Measurements from ENCODE around the gene GLO1. TPM values are rescaled to one million over a fixed set of nuclear protein-coding genes. Genes with fewer than 3 reads are reported as not detected.

Gene GLO1
- total RNA-seq, 4 donors from 2014 or later, result 43.5 to 124 (median 80.7) TPM

DNA sequence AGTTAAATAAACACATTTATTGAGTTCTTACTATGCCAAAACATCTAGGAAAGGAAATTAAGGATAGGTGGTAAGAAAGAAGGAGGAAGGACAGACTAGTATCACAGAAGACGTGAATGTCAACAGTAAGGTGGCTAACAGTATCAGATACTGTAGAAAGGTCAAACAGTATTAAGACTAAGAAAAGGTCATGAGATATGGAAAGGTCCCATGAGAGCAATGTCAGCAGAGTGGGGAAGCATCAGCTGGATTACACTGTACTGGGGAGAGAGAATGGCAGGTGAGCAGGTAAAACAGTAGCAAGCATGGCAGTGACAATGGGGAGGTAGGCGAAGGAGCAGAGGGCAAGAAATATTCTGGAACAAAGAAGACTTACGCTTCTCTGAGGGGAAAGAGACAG, 18.0 kb downstream of the GLO1 start:
- no peak for DNase-seq (ENCODE audit: low spot score in 2 of 2)
- no peaks in the 10 kb centered on the region for H3K9me3 ChIP-seq
- no peaks in the 10 kb centered on the region for H3K4me1 ChIP-seq
- WGBS, result 96% methylated on average over 3 of the region's 3 CpGs
- H3K27me3 ChIP-seq, result no peaks in the 10 kb centered on the region
- H3K4me3 ChIP-seq, result no peak overlapping the region
- TF ChIP-seq EP300 (IDR thresholded peaks at IDR 0.05) (no peak), POLR2A (IDR thresholded peaks at IDR 0.05) (no peak), POLR2AphosphoS5 (IDR thresholded peaks at IDR 0.05) (no peak)
- TF ChIP-seq, protein P1, sequence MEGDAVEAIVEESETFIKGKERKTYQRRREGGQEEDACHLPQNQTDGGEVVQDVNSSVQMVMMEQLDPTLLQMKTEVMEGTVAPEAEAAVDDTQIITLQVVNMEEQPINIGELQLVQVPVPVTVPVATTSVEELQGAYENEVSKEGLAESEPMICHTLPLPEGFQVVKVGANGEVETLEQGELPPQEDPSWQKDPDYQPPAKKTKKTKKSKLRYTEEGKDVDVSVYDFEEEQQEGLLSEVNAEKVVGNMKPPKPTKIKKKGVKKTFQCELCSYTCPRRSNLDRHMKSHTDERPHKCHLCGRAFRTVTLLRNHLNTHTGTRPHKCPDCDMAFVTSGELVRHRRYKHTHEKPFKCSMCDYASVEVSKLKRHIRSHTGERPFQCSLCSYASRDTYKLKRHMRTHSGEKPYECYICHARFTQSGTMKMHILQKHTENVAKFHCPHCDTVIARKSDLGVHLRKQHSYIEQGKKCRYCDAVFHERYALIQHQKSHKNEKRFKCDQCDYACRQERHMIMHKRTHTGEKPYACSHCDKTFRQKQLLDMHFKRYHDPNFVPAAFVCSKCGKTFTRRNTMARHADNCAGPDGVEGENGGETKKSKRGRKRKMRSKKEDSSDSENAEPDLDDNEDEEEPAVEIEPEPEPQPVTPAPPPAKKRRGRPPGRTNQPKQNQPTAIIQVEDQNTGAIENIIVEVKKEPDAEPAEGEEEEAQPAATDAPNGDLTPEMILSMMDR (IDR thresholded peaks at IDR 0.05), result no peak
- H3K27ac ChIP-seq, result no peak overlapping the region
- H3K36me3 ChIP-seq, result peaks cover 39% of the 10 kb centered on the region

DNA sequence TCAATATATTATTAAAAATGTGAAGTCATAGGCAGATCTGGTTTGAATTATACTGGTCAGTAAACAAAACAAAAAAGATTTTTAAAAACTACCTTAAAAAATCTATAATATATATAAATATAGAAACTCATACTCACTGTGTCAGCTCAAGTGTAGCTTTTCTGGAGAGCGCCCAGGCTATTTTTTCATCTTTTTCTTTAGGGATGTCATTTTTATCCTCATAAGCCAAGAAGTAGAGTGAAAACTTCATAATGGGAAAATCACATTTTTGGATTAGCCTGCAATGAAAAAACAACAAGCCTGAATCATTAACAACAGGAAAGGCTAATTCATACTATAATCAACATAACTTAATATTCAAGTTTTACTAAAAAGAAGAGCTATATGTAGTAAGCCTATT, 18.7 kb downstream of the GLO1 start:
- H3K27ac ChIP-seq, result no peak overlapping the region
- H3K4me3 ChIP-seq, result no peak overlapping the region
- TF ChIP-seq, protein P1 (IDR thresholded peaks at IDR 0.05), result no peak
- no peak for TF ChIP-seq POLR2A (IDR thresholded peaks at IDR 0.05)
- TF ChIP-seq POLR2AphosphoS5 (IDR thresholded peaks at IDR 0.05), result no peak
- H3K36me3 ChIP-seq, result peaks cover 42% of the 10 kb centered on the region
- no peaks in the 10 kb centered on the region for H3K27me3 ChIP-seq
- 96% methylated on average over 1 of the region's 1 CpG for WGBS
- no peaks in the 10 kb centered on the region for H3K4me1 ChIP-seq
- no peaks in the 10 kb centered on the region for H3K9me3 ChIP-seq
- DNase-seq (ENCODE audit: low spot score in 2 of 2), result no peak

DNA sequence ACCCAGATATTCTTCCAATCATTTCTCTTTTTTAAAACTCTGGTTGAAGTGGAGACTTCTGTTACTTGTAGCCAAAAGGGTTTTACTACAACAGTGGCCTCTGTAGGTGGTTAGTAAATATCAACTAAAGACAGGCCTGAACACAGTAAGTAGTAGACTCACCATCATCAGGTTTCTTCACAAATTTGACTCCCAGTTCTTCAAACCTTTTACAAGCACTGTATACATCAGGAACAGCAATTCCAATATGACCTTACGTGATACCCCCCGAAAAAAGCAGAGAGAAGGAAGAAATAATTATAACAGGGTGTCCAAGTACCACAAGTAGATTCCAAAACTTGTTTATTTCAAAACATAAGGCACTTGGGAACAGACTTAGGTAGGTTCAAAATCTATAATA, 21.1 kb downstream of the GLO1 start:
- no peaks in the 10 kb centered on the region for H3K9me3 ChIP-seq
- no peak overlapping the region for H3K4me3 ChIP-seq
- WGBS, result 98% methylated on average over 2 of the region's 2 CpGs
- H3K36me3 ChIP-seq, result peaks cover 50% of the 10 kb centered on the region
- TF ChIP-seq POLR2AphosphoS5 (IDR thresholded peaks at IDR 0.05), result no peak
- TF ChIP-seq EP300 (IDR thresholded peaks at IDR 0.05), result no peak
- TF ChIP-seq POLR2A (IDR thresholded peaks at IDR 0.05), result no peak
- TF ChIP-seq, protein P1 (IDR thresholded peaks at IDR 0.05), result no peak
- no peak overlapping the region for H3K27ac ChIP-seq
- no peaks in the 10 kb centered on the region for H3K27me3 ChIP-seq
- no peaks in the 10 kb centered on the region for H3K4me1 ChIP-seq
- DNase-seq (ENCODE audit: low spot score in 2 of 2), result no peak

DNA sequence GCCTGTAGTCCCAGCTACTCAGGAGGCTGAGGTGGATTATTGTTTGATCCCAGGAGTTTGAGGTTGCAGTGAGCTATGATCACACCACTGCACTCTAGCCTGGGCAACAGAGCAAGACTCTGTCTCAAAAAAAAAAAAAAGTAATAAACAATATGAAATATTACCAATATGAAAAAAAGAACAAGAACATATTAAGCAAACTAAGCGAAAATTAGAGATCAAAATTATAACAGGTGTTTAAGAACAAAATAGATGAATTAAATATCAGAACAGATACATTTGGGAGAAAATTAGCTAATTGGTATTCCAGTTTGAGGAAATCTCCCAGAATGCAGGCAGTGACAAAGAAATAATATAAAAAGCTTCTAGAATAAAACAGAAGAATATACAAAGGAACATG, 23.3 kb downstream of the GLO1 start:
- no peak for TF ChIP-seq POLR2A (IDR thresholded peaks at IDR 0.05)
- peaks cover 66% of the 10 kb centered on the region for H3K36me3 ChIP-seq
- no peak overlapping the region for H3K4me3 ChIP-seq
- H3K27ac ChIP-seq, result no peak overlapping the region
- H3K9me3 ChIP-seq, result no peaks in the 10 kb centered on the region
- no peak for DNase-seq (ENCODE audit: low spot score in 2 of 2)
- WGBS, result 97% methylated on average over 1 of the region's 1 CpG
- no peaks in the 10 kb centered on the region for H3K27me3 ChIP-seq
- H3K4me1 ChIP-seq, result no peaks in the 10 kb centered on the region

DNA sequence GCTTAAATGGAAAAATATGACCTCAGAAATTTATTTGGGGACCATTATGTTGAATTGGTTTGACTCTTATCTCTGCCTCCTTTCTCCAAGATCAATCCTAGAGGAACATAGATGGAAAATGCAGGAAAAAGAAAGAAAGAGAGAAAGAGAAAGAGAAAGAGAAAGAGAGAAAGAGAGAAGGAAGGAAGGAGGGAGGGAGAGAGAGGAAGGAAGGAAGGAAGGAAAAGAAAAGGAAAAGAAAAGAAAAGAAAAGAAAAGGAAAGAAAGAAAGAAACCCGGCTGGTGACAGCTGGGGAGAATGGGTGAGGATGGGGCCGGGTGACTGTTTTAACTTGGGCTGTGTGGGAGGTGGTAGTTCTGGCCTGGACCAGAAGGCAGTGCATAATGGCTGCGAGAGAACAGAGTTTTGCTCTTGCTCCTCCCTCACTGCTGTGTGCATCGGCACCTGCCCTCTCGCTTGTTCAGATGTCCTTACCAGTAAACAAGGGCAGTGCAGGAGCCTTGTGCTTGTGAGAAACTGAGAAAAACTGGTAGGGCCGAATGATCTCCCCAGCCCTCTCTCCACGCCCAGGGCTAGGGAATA, 24.7 kb downstream of the GLO1 start:
- Histone ChIP-seq H3K27me3 (no peaks in the 10 kb centered on the region), H3K27ac (no peak overlapping the region), H3K9me3 (no peaks in the 10 kb centered on the region), H3K4me3 (no peak overlapping the region), H3K36me3 (peaks cover 59% of the 10 kb centered on the region), H3K4me1 (no peaks in the 10 kb centered on the region)
- no peak for TF ChIP-seq POLR2AphosphoS5 (IDR thresholded peaks at IDR 0.05)
- TF ChIP-seq, protein P1 (IDR thresholded peaks at IDR 0.05), result no peak
- no peak for TF ChIP-seq EP300 (IDR thresholded peaks at IDR 0.05)
- TF ChIP-seq POLR2A (IDR thresholded peaks at IDR 0.05), result no peak
- no peak for DNase-seq (ENCODE audit: low spot score in 2 of 2)
- 87% methylated on average over 7 of the region's 7 CpGs for WGBS
